DND-41 (cell line): ENCODE results near the gene SLC49A4.

ENCODE experiments used
- ATAC-seq: fragments of 200-7000 bp; cut with Tn5 transposase; 3 replicates; pipeline ENCODE4 v1.9.1; 2021; ENCODE audit warnings: low read depth; ENCODE audit not compliant: insufficient read depth
- DNase-seq: peaks from one replicate; pipeline ENCODE4 v3.0.0-alpha.2; 2020
- H2AFZ ChIP-seq: 2 replicates; pipeline ENCODE4 v1.6.0; 2012; ENCODE audit warnings: low read depth, low read length
- H3K27ac ChIP-seq: 2 replicates; pipeline ENCODE4 v1.5.1; 2012; ENCODE audit warnings: low read length, inconsistent platforms
- H3K27me3 ChIP-seq: fragments of 200-600 bp; sonication (generic); 2 replicates; pipeline ENCODE4 v1.6.0; 2012; ENCODE audit warnings: low read length, mild to moderate bottlenecking, inconsistent platforms; ENCODE audit not compliant: insufficient read depth, poor library complexity
- H3K36me3 ChIP-seq: 2 replicates; pipeline ENCODE4 v1.5.1; 2012; ENCODE audit warnings: low read length, inconsistent platforms; ENCODE audit not compliant: insufficient read depth
- H3K4me1 ChIP-seq: 2 replicates; pipeline ENCODE4 v1.5.1; 2012; ENCODE audit warnings: mild to moderate bottlenecking, low read length; ENCODE audit not compliant: insufficient read depth
- H3K4me2 ChIP-seq: 2 replicates; pipeline ENCODE4 v1.6.0; 2012; ENCODE audit warnings: mild to moderate bottlenecking, moderate library complexity, low read length, inconsistent platforms; ENCODE audit not compliant: insufficient read depth
- H3K4me3 ChIP-seq, 2 experiments: fragments of 200-600 bp in 1 of 2; shearing (Covaris generic) in 1 of 2; 2 replicates each; pipeline ENCODE4 v1.5.1; 2012 to 2016; ENCODE audit warnings: inconsistent platforms in 2 of 2, low read length in 2 of 2, mild to moderate bottlenecking in 2 of 2, low read depth in 1 of 2, moderate library complexity in 1 of 2
- H3K79me2 ChIP-seq: 2 replicates; pipeline ENCODE4 v1.6.0; 2012; ENCODE audit warnings: low read length, inconsistent platforms; ENCODE audit not compliant: insufficient read depth
- H3K9ac ChIP-seq: 2 replicates; pipeline ENCODE4 v1.6.0; 2012; ENCODE audit warnings: low read depth, mild to moderate bottlenecking, inconsistent platforms, low read length, moderate library complexity
- H3K9me3 ChIP-seq: 2 replicates; pipeline ENCODE4 v1.5.1; 2012; ENCODE audit warnings: low read length, moderate library complexity, mild to moderate bottlenecking, inconsistent platforms; ENCODE audit not compliant: insufficient read depth, severe bottlenecking
- H4K20me1 ChIP-seq: 2 replicates; pipeline ENCODE4 v1.6.0; 2012; ENCODE audit warnings: low read length; ENCODE audit not compliant: insufficient read depth
- CTCF ChIP-seq: IDR thresholded peaks from 2 replicates; pipeline ENCODE4 v1.5.1; 2012; ENCODE audit warnings: borderline replicate concordance, low read length, moderate library complexity, mild to moderate bottlenecking; ENCODE audit not compliant: poor library complexity, severe bottlenecking; ENCODE audit errors: extremely low read depth
- EZH2 ChIP-seq: IDR thresholded peaks from 3 replicates; pipeline ENCODE4 v1.6.1; 2012; ENCODE audit warnings: borderline replicate concordance, low read depth, mild to moderate bottlenecking, moderate library complexity, low read length, inconsistent platforms; ENCODE audit not compliant: severe bottlenecking

The SLC49A4 gene

DNA sequence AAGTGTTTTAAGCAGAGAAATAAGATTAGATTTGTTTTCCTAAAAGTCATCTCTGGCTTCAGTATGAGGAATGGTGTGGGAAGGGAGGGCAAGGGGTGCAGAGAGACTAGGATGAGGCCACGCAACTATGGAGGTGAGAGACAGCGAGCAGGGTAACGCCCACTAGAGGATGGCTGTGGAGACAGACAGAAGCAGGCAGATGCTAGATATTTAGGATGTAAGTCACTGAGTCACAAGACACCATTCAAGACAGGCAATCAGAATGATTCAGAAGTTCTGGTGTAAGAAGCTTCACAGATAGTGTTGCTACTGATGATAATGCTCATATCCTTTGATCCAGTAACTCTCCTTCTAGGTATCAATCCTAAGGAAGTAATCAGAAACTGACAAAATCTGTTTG lies 20.3 kb upstream of the SLC49A4 start:
- DNase-seq (no peak), ATAC-seq (no peak)
- Histone ChIP-seq H3K9me3 (no peaks in the 10 kb centered on the region), H3K4me1 (no peaks in the 10 kb centered on the region), H3K4me2 (no peak overlapping the region), H3K36me3 (no peaks in the 10 kb centered on the region; the same call in 1 of the 2 replicates), H3K79me2 (no peaks in the 10 kb centered on the region), H3K27me3 (no peaks in the 10 kb centered on the region), H3K27ac (no peak overlapping the region), H2AFZ (no peak overlapping the region), H3K4me3 (no peak overlapping the region), H3K9ac (no peak overlapping the region), H4K20me1 (no peaks in the 10 kb centered on the region)
- TF ChIP-seq EZH2, result no peak
- no peak for TF ChIP-seq CTCF

GRCh38 chr3:122776675-122777468 lies 18.0 kb upstream of the SLC49A4 start:
- Histone ChIP-seq H3K9me3 (peaks cover 5% of the 10 kb centered on the region), H3K4me3 (no peak overlapping the region), H2AFZ (no peak overlapping the region), H3K79me2 (no peaks in the 10 kb centered on the region), H3K27ac (no peak overlapping the region), H3K36me3 (peaks cover 4% of the 10 kb centered on the region; the same call in 1 of the 2 replicates), H3K4me2 (no peak overlapping the region), H3K9ac (no peak overlapping the region), H3K4me1 (no peaks in the 10 kb centered on the region), H3K27me3 (no peaks in the 10 kb centered on the region), H4K20me1 (no peaks in the 10 kb centered on the region)
- ATAC-seq (no peak), DNase-seq (no peak)
- TF ChIP-seq CTCF (no peak), EZH2 (no peak)

GRCh38 chr3:122777563-122777962 lies 17.3 kb upstream of the SLC49A4 start:
- Histone ChIP-seq H3K9ac (no peak overlapping the region), H2AFZ (no peak overlapping the region), H3K27me3 (no peaks in the 10 kb centered on the region), H3K27ac (no peak overlapping the region), H4K20me1 (no peaks in the 10 kb centered on the region), H3K36me3 (peaks cover 4% of the 10 kb centered on the region; the same call in 1 of the 2 replicates), H3K79me2 (no peaks in the 10 kb centered on the region), H3K4me2 (no peak overlapping the region), H3K9me3 (peaks cover 5% of the 10 kb centered on the region), H3K4me3 (no peak overlapping the region), H3K4me1 (no peaks in the 10 kb centered on the region)
- TF ChIP-seq CTCF (no peak), EZH2 (no peak)
- DNase-seq, result no peak
- ATAC-seq, result no peak
